GM18526 (cell line): ENCODE results near the gene CEP104.

Experiments used
- POLR2A ChIP-seq: IDR thresholded peaks from 3 replicates; pipeline ENCODE4 v1.6.1; 2011; ENCODE audit not compliant: insufficient read length; ENCODE audit errors: extremely low read depth

Gene CEP104

GRCh38 chr1:3856923-3857790, at the start of gene CEP104, which contains the start of gene DFFB:
Gene CEP104 (minus strand): TSS chr1:3857211. CDS start chr1:3852407, 4,804 bp downstream.
Gene DFFB (plus strand): TSS chr1:3857476. CDS start chr1:3857604, 128 bp downstream.
- TF ChIP-seq POLR2A: peak; percentile 84

- no peak for TF ChIP-seq POLR2A
Measured at GRCh38 chr1:3906672-3907020, 49.6 kb upstream of the CEP104 start.

DNA sequence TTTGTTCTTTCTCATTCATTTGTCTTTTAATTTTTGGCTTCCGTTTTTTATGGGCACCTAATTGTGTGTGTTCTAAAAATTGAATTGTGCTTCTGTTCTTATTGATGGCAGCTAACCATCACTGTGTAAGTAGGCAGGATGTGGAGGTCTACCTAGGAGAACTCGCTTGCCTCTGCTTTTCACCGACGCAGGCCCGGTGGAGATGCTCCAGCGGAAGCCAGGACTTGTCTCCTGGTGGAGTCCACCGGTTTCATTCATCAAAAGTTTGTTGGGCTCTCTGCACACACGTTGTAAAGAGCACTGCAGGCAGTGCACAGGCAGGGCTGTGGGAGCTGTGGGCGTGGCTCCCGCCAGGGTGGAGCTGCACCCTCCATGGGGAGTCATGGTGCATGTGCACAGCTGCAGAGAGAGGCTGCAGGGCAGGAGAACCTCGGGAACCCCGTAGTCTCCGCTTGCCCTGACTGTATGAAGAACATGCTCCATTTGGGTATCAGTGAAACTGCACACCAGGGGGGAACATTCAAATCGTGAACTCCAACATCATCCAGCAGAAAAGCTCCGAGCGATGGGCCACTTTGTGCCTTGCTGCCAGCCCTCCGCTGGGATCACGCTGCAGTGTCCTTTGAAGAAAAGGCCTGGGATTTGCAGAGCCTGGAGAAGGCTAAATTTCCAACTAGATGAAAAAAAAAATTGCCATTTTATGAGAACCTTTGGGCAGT, 49.1 kb upstream of the CEP104 start:
- no peak for TF ChIP-seq POLR2A

DNA sequence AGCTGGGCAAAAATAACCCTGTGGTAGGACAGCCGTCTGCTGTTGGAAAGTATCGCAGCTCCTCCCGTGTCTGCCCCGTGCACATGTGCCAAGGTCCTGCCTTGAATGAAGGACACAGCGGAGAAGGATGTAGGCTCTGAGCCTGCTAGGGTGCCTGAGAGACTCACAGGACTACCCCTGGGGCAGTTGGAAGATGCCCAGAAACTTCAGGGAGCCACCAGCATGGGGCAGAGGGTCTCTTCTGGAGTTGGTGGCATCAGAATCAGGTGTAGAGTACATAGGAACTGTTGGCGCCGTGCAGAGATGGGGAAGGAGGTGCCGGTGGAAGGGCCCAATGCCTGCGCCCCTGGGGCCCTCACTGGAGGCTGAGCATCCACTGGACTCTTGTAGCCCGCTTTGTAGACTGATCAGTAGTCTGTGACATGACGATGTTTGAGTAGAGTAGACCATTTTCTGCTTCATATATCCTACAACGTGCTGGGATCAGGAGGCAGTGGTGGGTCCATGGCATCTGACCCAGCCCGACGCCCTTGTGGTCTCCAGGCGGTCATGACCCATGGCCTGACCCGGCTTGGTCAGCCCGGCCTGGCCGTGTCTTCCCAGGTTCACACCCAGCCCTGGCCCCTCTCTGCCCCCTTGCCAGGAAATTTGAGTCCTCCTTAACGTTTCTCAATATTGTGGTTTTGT, 48.4 kb upstream of the CEP104 start:
- no peak for TF ChIP-seq POLR2A

GRCh38 chr1:3904843-3905185, 47.8 kb upstream of the CEP104 start:
- no peak for TF ChIP-seq POLR2A

- TF ChIP-seq POLR2A: no peak
Measured at GRCh38 chr1:3904006-3904842, 47.2 kb upstream of the CEP104 start.

DNA sequence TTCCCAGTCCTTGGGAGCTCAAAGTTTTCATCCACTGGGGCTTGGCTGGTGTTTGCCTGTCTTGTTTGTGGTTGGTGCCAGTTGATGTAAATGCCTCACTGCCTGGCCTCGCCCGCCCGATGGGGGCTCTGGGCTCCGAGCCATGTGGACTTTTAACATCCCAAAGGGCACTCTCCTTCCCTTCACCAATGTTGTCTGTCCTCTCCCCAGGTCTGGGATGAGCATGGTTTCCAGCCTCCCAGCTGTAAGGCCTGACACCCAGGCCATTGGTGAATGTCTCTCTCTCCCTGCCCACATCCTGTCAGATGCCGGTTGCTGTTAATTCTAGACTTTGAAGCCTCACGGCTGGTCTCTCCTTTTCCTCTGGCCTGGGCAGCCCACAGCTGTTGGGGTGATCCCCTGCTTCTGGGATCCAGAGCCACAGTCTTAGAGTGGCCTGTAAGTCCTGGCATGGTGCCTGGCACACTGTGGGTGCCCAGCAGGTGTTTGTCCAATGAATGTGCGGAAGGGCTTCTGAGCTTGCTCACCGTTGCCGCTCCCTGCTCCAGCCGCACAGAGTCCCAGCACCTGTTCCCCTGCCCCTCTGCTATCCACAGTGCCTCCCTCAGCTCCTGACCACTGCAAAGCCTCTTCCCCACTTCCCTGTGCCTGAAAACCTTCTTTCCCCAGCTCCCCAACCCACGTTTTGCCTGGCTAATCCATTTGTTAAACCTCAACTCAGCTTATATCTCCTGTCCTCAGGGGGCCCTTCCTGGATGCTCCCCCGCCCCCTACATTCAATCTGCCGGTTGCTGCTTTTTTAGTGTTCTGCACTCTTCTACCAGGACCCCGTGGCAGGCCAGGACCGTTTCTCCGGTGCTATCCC, 46.4 kb upstream of the CEP104 start:
- TF ChIP-seq POLR2A: no peak

DNA sequence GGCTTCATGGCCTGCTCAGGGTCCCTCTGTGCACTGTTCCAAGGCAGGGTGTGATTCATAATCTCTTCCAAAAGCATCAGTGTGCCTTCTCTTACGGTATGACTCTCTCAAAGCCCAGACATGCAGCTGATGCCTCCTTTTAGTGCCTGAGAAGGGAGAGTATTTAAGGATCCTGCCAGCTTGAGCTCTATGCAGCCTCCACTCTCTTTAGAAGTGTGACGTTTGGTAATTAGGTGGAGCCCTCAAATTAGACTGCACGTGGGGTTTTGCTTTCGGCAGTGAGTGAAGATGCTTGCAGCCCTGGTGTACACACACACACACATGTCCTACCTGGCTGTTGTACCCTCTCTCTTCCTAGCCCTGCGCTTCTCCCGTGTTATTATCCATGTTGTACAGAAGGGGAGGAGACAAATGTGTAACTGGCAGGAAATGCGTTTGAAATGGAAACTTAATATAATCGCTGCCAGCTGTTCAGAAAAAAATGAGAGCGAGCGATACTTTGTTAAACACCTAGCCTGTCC, 45.6 kb upstream of the CEP104 start:
- TF ChIP-seq POLR2A: no peak

- no peak for TF ChIP-seq POLR2A
Measured at GRCh38 chr1:3902111-3902511, 45.1 kb upstream of the CEP104 start.

- TF ChIP-seq POLR2A: peak; percentile 40
Measured at GRCh38 chr1:3900969-3901529, 44.0 kb upstream of the CEP104 start.

- TF ChIP-seq POLR2A: peak; percentile 58
Measured at GRCh38 chr1:3900150-3900968, 43.3 kb upstream of the CEP104 start, which contains the start of gene C1orf174. Gene C1orf174 (minus strand): TSS chr1:3900272. CDS start chr1:3900186, 86 bp downstream.

DNA sequence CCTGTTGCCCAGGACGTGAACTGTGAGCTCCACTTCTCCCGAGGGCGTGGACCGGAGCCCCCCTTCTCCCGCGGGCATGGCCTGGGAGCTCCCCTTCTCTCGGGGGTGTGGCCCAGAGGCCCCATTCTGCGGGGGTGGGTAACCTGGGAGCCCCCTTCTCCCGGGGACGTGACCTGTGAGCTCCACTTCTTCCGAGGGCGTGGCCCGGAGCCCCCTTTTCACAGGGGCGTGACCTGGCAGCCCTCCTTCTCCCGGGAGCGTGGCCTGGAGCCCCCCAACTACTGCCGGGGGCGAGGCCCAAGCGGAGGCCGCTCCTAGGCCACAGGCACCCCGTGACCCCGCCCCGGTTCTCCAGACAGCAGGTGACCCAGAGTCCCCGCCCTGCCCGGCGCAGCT, 42.7 kb upstream of the CEP104 start:
- no peak for TF ChIP-seq POLR2A

DNA sequence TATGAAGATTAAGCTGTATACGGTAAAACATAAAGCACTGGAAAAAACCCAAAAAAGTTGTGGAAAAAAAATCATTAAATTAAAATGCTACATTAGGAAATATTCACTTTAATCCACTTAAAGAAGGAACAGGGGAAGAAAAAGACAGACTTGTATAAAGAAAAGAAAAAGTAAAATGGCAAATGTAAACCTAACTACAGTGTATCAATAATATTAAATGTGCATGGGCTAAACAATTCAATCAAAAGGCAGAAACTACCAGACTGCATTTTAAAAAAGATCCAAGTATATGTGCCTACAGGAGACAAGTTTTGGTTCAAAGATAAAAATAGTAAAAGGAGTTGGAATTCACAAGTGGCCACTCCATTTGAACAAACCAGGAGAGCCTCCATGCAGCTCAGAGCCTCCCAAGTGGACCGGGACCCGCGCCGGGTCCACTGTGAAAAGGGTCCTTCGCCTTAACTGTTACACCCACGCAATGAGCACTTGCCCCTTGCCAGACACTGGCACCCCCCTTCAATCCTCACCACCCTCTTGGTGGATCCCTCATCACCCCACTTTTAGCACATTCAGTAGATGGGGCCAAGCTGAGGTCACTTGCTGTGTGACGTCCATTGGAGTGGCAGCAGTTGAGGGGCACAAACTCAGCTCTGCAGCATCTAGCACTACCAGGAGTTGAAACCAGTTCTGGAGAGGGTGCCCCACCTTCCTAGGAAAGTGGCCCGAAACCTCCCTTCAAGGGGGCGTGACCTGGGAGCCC, 42.2 kb upstream of the CEP104 start:
- TF ChIP-seq POLR2A: no peak
